ENCODE results near the gene SHB. TPM values are rescaled to one million over a fixed set of nuclear protein-coding genes. Genes with fewer than 3 reads are reported as not detected.

SHB gene
- total RNA-seq, 1 experiment from 2014 or later, result 28.7 TPM

DNA sequence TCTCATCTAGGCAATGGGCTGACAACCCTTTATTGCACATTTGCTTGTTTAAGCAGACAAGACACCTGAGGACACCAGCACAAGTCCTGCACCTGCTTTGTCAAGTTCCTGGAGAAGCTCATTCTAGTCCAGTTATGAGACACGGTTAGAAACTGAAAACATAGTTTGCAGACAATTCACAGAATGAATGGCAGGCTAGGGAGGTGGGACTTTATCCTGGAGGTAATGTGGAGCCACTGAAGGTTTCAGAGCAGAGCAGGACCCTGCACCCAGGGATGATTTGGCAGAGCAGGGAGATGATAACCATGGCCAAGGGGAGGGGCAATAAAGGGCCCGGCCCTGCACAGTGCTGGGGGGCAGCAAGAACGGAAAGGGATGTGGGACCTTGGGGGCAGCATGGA is 114.4 kb downstream of the SHB start:
- H3K4me3 ChIP-seq (replicated peaks in 1 of 2; ENCODE audit: low read depth in 1 of 2, low read length in 2 of 2), result peak overlapping the region in 1 of 2 experiments; percentile 45; a peak in 1 of 4 replicates
- intact Hi-C loops (cut with micrococcal nuclease), result loop anchor here (5.0 kb wide), 3 partner anchors 42 to 113 kb away; partner anchors contain the start of gene SHB
- peaks cover 7% of the 10 kb centered on the region; the same call in 1 of the 2 replicates for H3K79me2 ChIP-seq (ENCODE audit: insufficient read depth, low read length)
- H3K9ac ChIP-seq (ENCODE audit: low read length), result peak overlapping the region; percentile 47
- no peaks in the 10 kb centered on the region for H3K9me3 ChIP-seq (ENCODE audit: control insufficient read depth in 1 of 2, insufficient read depth in 1 of 2, low read depth in 1 of 2, low read length in 2 of 2)
- DNase-seq (ENCODE audit: low read depth, low spot score) (no peak), ATAC-seq (no peak)
- TF ChIP-seq POLR2A (IDR thresholded peaks at IDR 0.05; ENCODE audit: borderline replicate concordance, extremely low read depth, insufficient read depth, insufficient read length) (no peak), EZH2 (IDR thresholded peaks at IDR 0.05) (no peak), CBX3 (IDR thresholded peaks at IDR 0.05; ENCODE audit: low read depth) (no peak)
- TF ChIP-seq, protein P1, sequence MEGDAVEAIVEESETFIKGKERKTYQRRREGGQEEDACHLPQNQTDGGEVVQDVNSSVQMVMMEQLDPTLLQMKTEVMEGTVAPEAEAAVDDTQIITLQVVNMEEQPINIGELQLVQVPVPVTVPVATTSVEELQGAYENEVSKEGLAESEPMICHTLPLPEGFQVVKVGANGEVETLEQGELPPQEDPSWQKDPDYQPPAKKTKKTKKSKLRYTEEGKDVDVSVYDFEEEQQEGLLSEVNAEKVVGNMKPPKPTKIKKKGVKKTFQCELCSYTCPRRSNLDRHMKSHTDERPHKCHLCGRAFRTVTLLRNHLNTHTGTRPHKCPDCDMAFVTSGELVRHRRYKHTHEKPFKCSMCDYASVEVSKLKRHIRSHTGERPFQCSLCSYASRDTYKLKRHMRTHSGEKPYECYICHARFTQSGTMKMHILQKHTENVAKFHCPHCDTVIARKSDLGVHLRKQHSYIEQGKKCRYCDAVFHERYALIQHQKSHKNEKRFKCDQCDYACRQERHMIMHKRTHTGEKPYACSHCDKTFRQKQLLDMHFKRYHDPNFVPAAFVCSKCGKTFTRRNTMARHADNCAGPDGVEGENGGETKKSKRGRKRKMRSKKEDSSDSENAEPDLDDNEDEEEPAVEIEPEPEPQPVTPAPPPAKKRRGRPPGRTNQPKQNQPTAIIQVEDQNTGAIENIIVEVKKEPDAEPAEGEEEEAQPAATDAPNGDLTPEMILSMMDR (IDR thresholded peaks at IDR 0.05 in 2 of 3, conservative IDR thresholded peaks at IDR 0.05 in 1 of 3; ENCODE audit: borderline replicate concordance in 1 of 3, insufficient read depth in 1 of 3, low read depth in 2 of 3, low read length in 2 of 3), result no peak
- peak overlapping the region; percentile 84 for H3K27ac ChIP-seq (ENCODE audit: low read depth, low read length)
- no peak overlapping the region for H2AFZ ChIP-seq (ENCODE audit: low read depth, low read length, poor library complexity, severe bottlenecking)
- H3K4me2 ChIP-seq (ENCODE audit: low read length), result peak overlapping the region; percentile 81
- H3K4me1 ChIP-seq (ENCODE audit: control insufficient read depth in 1 of 2, insufficient read depth in 2 of 2, low read length in 2 of 2), result peaks cover 40 to 84% of the 10 kb centered on the region in 2 experiments
- no peaks in the 10 kb centered on the region for H3K27me3 ChIP-seq (ENCODE audit: insufficient read depth, low read length)
- POLR2A ChIA-PET, result no interaction called here
- BruUV-seq (replicated peaks), result TSS peak; percentile 13
- H4K20me1 ChIP-seq (ENCODE audit: insufficient read depth), result no peaks in the 10 kb centered on the region
- RAD21 ChIA-PET (ENCODE audit: low non-redundant PET in 1 of 2, low total read pairs in 2 of 2, uncharacterized antibody in 2 of 2, unreplicated experiment in 2 of 2), result no interaction called here
- CTCF ChIA-PET, result no interaction called here
- no peaks in the 10 kb centered on the region for H3K9me2 ChIP-seq (ENCODE audit: insufficient read depth)
- peaks cover 0 to 18% of the 10 kb centered on the region in 2 experiments; a peak in 1 of 4 replicates for H3K36me3 ChIP-seq (ENCODE audit: control insufficient read depth in 1 of 2, insufficient read depth in 2 of 2, low read length in 2 of 2)

DNA sequence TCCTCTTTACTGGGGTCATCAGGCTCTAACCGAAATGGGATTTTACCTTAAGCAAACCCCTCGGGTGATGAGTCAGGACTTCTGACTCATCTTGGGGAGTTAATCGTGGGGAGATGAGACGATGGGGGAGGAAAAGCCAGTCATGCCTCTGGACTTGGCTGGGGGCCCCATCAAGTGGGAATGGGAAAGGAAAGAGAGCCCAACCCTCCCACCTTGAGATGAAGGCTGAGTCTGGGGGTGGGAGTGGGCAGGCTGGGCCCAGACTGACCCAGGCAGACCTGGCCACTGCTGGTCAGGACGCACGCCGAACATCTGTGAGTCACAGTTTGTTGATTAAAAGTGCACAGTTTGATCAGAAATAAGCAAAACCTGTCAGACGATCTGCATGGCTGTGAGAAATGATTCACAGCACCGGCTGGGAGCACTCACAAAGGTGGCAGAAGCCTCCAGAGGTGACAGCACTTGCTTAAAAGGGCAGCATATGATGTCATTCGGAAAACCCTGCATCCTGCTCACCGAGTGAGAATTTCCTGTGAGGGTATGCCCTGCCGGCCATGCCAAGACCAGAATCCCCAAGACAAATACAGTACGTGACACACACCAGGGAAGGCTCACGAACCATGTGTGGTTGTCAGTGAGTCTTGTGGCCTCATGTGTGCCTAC is 115.1 kb downstream of the SHB start:
- TF ChIP-seq POLR2AphosphoS5 (IDR thresholded peaks at IDR 0.05; ENCODE audit: low read depth, low read length) (peak; percentile 60; the same call in 1 of the 2 replicates), ZBTB33 (IDR thresholded peaks at IDR 0.05; ENCODE audit: extremely low read depth, insufficient replicate concordance, low read length) (peak; percentile 10), ELF1 (IDR thresholded peaks at IDR 0.05; ENCODE audit: borderline replicate concordance, low read depth) (no peak), TCF7L2 (IDR thresholded peaks at IDR 0.05; ENCODE audit: borderline replicate concordance, extremely low read depth, insufficient read depth, insufficient read length) (peak; percentile 82)
- Histone ChIP-seq H3K27me3 (ENCODE audit: insufficient read depth, low read length) (no peaks in the 10 kb centered on the region), H3K9me3 (ENCODE audit: control insufficient read depth in 1 of 2, insufficient read depth in 1 of 2, low read depth in 1 of 2, low read length in 2 of 2) (no peaks in the 10 kb centered on the region), H3K4me1 (ENCODE audit: control insufficient read depth in 1 of 2, insufficient read depth in 2 of 2, low read length in 2 of 2) (peaks cover 44 to 87% of the 10 kb centered on the region in 2 experiments), H3K27ac (ENCODE audit: low read depth, low read length) (peak overlapping the region; percentile 84), H3K9me2 (ENCODE audit: insufficient read depth) (no peaks in the 10 kb centered on the region), H3K9ac (ENCODE audit: low read length) (peak overlapping the region; percentile 47), H3K4me3 (replicated peaks in 1 of 2; ENCODE audit: low read depth in 1 of 2, low read length in 2 of 2) (peak overlapping the region; percentile 15 to 45; a peak in 3 of 4 replicates), H4K20me1 (ENCODE audit: insufficient read depth) (no peaks in the 10 kb centered on the region), H3K4me2 (ENCODE audit: low read length) (peak overlapping the region; percentile 81), H2AFZ (ENCODE audit: low read depth, low read length, poor library complexity, severe bottlenecking) (no peak overlapping the region), H3K36me3 (ENCODE audit: control insufficient read depth in 1 of 2, insufficient read depth in 2 of 2, low read length in 2 of 2) (peaks cover 0 to 18% of the 10 kb centered on the region in 2 experiments; a peak in 1 of 4 replicates), H3K79me2 (ENCODE audit: insufficient read depth, low read length) (peaks cover 4% of the 10 kb centered on the region; the same call in 1 of the 2 replicates)
- intact Hi-C loops (cut with micrococcal nuclease), result loop anchor here (5.0 kb wide), 3 partner anchors 42 to 113 kb away; partner anchors contain the start of gene SHB
- BruUV-seq (replicated peaks), result no TSS peak
- ChIA-PET RAD21 (ENCODE audit: low non-redundant PET in 1 of 2, low total read pairs in 2 of 2, uncharacterized antibody in 2 of 2, unreplicated experiment in 2 of 2) (no interaction called here), POLR2A (no interaction called here), CTCF (no interaction called here)
- DNase-seq (ENCODE audit: low read depth, low spot score), result peak; percentile 87
- ATAC-seq, result peak; percentile 73
